Stimulated activated CD8-positive, alpha-beta memory T cell treated with anti-CD3 and anti-CD28 coated beads, Interleukin-7, amount 100 ng/mL, for 24 hours (primary cell): ENCODE results near the gene PASK.

Experiments
- DNase-seq: peaks from one replicate; pipeline ENCODE4 v3.0.0-alpha.2; 2020; ENCODE audit warnings: low read depth

PASK gene

DNA sequence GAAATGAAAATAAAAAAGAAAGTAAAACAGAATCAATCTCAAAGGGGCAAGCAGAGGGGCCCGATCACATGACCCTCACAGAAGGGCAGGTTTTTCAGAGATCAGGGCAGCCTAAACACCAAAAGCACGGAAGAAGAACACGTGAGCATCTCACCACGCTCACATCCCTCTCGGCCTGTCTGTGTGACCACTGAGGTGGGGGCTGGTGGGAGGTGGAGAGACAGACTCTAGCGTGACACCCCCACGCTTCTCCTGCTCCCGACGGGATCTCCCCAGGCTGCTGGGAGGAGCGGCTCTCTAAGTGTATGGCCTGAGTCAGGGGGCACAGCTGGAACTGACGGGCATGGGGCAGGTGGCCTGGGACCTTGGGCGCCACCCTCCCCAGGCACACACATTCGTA lies 23.6 kb downstream of the PASK start:
- DNase-seq: no peak

DNA sequence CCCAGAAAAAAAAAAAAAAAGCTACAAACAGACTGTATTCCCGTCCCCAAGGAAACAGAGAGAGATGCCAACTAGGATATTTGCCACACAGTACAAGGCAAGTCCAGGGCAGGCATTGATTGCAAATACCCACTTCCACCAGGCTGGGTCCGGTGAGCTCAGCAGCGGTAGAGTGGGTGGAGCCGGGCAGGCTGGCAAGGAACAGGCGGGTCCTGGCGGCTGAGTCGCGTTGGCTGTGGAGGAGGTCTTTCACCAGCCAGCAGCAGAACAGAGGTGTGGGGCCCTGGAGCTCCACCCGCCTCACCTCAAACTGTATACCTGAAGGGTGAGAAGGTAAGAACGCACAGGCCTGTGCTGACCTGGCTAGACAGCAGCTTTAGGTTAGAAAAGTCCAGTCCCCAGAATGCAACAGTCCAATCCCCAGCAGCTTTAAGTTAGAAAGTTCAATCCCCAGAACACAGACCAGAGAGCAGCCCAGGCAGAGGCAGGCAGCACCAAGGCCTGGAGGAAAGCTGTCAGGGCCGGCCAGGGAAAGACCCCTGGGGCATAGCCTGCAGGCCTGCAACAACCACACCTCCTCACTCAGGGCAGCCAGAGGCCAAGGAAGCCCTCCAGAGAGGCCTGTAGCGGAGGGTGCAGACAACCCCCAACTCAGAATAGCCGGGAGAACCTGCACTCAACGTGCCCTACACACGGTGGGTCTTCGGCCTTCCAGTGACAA lies 25.3 kb downstream of the PASK start:
- DNase-seq: no peak

DNA sequence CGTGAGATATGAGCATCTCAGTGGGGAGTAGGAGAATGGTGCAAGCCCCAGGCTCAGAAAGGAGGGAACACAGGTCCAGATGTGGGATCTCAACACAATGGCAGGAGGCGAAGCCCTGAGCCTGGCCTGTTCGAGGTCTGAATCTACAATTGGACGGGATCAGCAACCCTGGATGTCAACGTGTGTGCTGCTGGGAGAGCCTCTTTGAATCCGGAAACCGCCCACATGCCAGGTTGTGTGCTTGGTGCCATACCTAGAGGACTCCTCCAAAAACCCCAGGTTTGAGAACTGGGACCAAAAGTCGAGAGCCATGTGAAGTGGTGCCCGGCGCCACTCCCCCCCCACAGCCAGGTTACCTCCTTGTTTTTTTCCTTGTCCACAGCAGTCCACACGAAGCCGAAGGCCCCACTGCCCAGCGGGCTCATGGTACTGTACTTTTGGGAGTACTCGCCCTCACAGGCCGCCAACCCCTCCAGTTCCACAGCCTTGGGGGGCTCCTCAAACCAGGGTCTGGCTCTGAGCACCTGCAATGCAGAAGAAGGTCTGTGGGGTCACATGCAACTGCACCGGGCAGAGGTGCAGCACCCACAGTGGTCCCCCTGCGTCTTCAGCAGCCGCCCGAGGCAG lies 26.8 kb downstream of the PASK start:
- no peak for DNase-seq

DNA sequence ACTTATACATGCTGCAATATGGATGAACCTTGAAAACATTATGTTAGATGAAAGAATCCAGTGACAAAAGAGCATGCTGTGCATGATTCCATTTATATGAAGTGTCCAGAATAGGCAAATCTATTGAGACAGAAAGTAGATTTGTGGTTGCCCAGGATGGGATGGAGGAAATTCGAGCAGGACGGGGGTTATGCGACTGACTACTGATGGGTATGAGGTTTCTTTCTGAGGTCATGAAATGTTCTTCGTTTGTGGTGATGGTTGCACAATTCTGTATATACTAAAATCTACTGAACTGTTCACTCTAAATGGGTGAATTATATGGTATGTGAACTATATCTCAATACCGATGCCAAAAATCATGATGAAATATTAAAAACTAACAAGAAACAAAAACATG lies 28.3 kb downstream of the PASK start:
- no peak for DNase-seq

DNA sequence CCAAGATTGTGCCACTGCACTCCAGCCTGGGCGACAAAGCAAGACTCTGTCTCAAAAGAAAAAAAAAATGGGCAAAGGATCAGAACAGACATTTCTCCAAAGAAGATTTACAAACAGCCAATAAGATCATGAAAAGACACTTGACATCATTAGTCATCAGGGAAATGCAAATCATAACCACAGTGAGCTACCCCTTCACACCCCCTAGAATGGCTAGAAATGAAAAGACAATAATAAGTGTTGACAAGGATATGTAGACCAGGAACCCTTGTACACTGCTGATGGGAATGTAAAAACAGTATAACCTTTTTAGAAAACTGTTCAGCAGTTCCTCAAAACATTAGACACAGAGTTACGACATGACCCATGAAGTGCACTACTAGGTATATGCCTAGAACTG lies 28.8 kb downstream of the PASK start:
- DNase-seq: no peak

DNA sequence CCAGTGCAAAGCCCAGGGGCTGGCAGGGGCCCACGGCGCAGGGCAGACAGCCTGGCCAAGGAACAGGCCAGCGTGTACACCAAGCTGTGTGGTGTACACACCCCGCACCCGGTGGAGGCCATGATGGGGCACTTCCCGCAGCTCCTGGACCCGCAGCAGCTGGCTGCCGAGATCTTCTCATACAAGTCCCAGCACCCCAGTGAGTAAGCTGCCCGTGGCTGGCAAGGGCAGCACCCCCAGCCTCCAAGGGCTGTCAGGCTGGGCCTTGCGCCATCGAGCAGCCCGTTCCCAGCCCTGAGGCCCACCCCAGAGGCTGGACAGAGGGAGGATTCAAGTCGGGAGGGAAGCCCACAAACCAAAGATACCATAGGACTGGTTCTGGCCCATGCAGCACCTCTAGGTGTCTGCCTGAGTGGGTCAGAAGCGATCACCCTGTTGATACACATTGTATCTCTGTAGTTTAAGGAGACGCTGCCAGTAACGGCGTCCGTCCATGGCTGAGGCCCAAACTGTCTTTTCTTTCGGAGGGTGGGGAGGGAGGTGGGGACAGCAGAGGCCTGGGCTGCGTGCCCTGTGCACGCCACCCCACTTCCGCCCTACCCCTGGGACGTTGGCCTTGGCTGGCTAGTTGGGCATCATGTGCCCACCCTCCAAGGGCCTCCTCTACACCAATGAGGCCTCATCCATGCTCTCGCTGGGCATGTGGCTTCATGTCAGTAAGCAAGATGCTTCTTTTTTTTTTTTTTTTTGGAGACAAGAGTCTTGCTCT lies 30.4 kb downstream of the PASK start:
- no peak for DNase-seq

DNA sequence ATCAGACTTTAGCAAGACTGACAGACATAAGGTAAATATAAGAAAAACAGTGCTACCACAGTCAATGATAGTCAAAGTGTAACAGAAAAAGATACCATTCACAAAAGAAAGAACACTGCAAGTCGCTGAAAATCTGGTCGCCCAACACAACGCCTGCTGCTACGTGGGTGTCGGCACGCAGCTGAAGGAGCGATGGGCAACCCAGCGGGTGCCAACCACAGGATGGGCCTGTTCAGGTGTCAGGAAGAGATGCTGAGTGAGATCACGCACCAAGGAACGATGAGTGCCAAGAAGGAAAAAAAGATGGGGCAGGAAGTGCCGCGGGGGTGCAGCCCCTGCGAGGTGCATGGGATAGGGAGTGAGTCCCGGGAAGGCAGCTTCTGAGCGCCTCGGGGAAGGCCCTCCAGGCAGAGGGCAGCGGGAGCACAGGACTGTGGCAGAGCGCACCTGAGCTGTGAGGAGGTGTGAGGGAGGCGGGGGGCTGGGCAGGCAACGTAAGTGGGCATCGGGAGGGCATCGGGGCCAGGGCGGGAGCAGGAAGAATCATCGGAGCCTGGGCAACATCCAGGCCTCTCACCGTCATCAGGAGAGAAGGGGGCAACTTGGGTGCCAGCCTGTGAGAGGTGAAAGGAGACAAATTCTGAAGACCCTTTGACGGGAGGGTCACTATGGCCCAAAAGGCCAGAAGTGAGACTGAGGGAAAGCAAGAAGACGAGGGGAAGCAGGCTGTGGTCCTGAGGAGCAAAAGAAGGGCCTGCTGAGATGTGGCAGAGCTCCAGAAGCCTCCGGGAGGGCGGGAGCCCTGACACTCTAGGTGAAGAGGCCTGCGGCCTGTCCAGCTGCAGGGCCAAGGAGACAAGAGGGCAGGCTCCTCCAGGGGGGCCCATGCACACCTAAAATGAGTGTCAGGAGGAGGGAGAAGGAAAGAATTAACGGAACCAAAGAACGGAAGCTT lies 32.4 kb downstream of the PASK start:
- no peak for DNase-seq

DNA sequence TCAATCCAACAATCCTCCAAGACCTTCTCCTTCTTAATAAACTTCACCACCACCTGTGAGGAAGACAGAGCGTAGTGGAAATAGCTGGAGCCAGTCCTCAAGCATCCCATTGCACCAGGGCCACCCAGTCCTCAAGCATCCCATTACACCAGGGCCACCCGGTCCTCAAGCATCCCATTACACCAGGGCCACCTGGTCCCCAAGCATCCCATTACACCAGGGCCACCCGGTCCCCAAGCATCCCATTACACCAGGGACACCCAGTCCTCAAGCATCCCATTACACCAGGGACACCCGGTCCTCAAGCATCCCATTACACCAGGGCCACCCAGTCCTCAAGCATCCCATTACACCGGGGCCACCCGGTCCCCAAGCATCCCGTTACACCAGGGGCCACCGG lies 33.9 kb downstream of the PASK start:
- no peak for DNase-seq

DNA sequence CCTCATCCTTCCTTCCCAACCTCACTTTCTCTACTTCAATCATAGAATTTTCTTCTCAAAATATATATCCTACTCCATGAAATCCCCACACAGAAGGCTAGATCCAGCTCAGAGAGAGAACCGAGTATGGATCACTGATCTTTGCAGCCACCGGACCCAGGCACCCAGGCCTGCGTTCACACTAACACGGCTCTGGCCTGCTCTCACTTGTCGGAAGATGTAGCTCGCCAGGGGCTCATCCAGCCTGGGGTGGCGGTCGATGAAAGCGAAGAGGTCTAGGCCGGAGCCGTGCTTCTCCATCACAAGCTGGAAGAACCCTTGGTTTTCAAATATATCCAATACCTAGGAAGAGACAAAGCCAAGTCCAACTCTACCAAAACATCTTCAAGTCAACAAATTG lies 34.4 kb downstream of the PASK start:
- DNase-seq: no peak

DNA sequence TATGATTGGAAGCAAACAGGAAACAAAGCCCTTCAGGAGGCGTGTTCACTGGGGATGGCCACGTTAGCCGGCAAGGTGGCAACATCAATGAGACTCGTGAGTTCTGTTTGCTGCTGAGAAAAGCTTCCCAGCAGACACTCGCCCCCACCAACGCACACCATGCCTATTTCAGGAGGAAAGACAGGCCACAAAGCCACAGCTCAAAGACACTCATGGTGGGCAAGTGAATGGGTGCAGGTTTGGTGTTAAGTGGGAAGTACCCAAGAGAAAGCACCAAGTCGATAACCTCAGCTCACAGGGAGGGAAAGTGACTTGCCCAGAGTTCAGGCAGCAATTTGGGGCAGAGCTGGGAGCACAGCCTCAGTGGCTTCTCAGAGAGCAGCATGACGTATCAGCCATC lies 36.7 kb downstream of the PASK start:
- no peak for DNase-seq

DNA sequence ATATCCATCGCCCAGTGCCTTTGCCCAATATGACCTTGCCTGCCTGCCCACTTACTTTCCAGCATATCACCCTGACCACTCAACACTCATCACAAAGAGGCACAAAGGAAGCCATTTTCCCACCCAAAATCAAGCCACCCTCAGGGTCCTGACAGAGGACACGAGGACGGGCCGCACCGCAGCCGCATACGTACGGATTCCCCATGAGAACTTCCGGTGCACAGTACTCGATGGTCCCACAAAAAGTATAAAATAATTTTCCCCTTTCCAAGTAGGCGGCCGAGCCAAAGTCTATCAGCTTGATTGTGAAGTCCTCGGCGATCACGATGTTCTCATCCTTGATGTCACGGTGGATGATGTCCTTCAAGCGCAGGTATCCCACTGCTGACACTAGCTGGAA lies 37.2 kb downstream of the PASK start:
- no peak for DNase-seq

DNA sequence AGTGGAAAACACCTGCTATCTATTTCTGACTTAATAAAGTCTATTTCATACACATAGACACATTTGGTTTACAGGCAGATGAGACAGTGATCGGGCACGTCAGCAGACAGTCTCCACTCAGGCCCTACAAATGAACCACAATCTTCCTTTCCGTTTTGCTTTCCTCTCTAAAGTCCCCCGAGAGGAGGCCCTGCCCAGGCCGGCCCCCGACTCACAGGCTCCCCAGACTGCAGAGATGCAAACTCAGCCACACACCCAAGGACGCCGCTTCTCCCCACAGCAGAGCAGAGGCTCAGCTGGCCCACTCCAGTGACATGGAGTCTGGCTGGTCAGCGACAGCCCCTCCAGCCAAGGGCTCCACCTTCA lies 37.8 kb downstream of the PASK start:
- DNase-seq: no peak

DNA sequence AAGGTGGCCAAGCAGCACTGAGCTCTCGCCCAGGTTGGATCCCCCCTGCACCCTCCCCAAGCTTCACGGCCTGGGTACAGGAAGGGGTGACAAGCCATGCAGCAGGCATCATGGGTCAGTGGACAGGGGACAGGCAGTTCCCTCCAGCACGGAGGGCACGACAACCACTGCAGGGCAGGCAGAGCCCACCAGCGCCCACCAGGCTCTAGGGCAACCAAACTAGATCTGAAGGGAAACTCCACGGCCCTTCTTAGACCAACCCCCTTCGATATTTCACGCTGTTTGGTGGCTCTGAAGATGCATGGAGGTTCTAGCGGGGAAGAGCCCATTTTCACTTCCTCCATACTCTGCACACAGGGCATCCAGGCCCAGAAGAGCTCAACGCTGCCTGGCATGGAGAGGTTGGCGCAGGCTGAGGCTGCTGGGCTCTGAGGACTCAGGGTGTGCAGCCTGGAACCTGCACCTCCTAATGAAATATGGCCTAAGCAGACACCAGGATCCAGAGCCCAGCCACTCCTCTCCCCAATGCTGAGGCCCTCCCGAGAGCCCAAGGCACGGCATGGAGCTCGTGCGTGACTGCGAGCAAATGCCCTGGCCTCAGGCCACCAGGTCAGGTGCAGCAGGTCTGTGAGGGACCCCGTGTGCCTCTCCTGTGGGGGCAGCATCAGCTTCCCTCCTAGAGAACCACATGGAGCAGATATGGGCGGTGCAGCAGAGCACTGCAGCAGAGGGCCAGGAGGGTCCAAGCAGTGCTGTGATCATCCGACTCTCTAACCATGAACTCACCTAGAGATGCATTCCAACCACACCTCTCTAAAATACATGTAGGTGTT lies 38.4 kb downstream of the PASK start:
- no peak for DNase-seq

DNA sequence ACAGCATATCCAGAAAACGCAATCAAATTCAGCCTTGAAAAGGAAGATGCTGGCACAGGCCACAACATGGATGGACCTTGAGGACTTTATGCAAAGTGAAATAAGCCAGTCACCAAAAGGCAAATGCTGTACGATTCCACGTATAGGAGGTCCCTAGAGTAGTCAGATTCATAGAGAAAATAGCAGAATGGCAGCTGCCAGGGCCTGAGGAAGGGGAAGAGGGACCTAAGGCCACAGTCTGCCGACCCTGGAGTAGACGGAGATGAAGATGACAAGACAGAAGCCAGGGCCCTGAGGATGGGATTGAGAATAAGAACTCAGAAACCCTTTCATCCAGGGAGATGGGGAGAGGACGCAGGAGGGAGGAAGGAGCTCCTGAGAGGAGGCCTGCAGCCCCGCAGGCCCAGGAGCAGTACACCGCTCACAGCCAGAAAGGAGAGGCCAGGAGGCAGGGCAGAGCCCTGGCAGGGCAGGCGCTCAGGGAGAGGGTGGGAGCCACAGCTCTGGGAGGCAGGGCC lies 39.1 kb downstream of the PASK start:
- no peak for DNase-seq

DNA sequence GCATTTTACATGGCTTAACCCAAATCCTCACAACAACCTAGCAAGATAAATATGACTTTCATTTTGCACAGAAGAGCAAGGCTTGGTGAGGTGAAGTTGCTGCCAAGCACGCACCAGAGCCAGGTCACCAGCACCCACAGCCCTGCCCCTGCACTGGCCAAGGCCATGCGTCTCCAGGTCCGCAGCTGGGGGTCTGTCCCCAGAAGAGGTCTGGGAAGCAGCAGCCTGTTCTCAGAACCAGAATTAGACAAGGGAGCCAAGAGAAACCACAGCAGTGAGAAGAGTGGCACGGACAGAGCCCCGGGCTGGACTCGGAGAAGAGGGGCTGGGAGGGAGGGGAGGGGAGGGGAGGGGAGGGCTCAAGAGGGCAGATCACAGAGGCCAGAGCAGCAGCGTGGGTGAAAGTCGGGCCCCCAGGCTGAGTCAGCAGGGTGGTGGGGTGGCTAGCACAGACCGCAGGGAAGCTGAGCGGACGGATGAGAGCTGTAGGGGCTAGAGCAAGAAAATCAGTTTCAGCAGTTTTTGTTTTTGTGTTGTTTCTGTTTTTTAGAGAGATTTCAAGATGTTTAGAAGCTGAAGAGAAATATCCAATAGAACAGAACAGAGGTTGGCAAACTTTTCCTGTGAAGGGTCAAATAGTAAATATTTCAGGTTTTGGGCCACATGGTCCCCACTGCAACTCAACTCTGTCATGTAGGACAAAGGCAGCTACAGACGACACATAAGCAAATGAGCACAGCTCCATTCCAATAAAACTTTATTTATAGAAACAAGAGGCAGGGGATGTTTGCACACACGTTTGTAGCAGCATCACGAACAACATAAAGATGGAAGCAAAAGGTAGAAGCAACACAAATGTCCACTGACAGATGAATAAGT lies 39.8 kb downstream of the PASK start:
- DNase-seq: no peak

DNA sequence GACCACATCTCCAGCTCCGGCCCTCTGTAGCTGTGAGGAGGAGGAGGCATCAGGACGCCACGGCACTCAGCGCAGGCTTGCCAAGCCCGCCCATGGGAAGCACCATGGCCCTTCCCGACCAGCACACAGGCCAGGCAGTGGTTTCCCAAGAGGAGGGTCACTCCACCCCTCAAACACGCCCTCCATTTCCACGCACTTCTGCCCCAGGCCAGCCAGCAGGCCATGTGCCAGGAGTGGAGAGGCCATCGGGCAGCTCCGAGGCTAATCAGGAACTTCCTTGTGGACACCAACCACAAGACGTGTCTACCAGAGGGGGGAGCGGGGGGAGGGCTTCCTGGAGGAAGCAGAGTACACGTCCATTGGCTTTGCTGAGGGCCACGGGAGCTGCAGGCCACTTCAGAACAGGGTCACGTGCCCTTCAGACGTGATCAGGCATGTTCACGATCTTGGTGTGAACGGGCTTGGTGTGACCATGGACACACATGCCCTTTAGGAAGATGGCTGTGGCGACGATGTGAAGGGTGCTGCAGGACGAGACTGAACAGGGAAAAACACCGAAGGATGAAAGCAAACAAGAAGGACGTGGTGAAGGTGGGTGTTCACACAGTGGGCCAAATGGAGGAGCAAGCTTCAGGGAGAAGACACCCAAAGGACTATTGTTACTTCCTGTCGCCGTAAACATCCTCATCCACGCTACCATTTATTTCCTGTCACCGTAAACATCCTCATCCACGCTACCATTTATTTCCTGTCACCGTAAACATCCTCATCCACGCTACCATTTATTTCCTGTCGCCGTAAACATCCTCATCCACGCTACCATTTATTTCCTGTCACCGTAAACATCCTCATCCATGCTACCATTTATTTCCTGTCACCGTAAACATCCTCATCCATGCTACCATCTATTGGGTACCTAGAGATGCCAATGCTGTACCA lies 40.7 kb downstream of the PASK start:
- no peak for DNase-seq

DNA sequence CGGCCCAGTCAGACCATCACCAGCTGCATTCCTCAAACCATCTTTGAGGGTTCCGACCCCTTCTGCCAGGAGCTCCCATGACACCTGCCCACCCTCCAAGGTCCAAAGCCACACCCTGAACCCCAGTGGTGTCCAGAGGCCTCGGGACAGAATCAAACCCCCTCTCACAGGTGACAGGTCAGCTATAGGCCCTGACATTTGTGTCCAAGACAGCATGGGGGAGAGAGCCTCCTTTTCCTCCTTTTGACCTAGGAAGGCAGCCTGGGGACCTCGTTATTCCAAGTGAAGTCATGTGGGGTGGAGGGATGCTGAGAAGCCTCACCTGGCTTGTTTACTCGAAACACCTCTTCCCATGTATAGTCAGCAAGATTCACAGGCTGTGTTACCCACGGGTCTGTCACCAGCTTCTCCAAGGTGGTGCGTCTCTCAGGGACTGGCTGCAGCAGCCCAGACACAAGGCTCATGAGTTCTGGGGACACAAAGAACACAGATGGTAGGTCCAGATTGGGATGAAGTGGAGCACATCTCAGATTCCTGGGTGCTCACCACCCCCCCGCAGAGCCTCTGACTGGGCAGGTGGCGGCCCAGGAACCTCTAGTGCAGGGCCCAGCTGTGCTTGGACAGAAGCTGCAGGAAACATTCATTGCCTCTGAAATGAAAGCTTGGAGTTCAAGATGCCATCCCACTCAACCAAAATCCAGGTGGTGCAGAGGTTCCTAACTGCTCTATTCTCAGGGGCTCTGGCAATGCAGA lies 42.1 kb downstream of the PASK start:
- no peak for DNase-seq

DNA sequence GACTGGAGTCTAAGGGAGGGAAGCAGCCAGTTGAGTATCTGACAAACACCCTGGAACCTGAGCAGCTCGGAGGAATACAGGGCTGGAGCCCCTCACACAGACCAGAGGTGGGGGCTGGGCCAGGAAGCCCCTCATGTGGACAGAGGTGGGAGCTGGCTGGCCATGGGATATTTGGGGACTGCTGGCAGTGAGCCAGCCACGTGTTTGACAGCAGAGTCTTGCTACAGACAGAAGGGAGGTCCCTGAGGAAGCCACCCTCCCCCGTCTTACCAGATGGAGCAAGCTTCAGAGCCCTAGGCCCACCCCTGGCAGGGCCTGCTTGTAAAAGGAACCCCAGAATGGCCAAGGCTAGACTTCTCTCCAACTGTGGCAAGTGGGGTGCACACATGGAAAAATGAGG lies 43.6 kb downstream of the PASK start:
- no peak for DNase-seq
